Esophagus (tissue), 2 donors: ENCODE measurements around the gene RBFA. TPM values are rescaled to one million over a fixed set of nuclear protein-coding genes. Genes with fewer than 3 reads are reported as not detected.

Experiments
- H3K27ac ChIP-seq, 2 donors: one replicate each; pipeline ENCODE4 v1.5.1; 2013; ENCODE audit warnings: low read depth in 2 of 2, mild to moderate bottlenecking in 2 of 2, inconsistent platforms in 1 of 2, low read length in 1 of 2, moderate library complexity in 1 of 2
- H3K27me3 ChIP-seq, 2 donors: one replicate each; pipeline ENCODE4 v1.6.1; 2013; ENCODE audit warnings: low read length in 2 of 2, control low read depth in 1 of 2, mild to moderate bottlenecking in 1 of 2; ENCODE audit not compliant: insufficient read depth in 2 of 2, control insufficient read depth in 1 of 2
- H3K36me3 ChIP-seq, 2 donors: one replicate each; pipeline ENCODE4 v1.6.1; 2013; ENCODE audit warnings: low read length in 1 of 2; ENCODE audit not compliant: control insufficient read depth in 2 of 2, insufficient read depth in 2 of 2
- H3K4me1 ChIP-seq, 2 donors: one replicate each; pipeline ENCODE4 v1.6.1; 2013; ENCODE audit warnings: low read length in 1 of 2; ENCODE audit not compliant: control insufficient read depth in 2 of 2, insufficient read depth in 2 of 2
- H3K4me3 ChIP-seq, 2 donors: one replicate each; pipeline ENCODE4 v1.5.1; 2013; ENCODE audit warnings: low read length in 2 of 2, mild to moderate bottlenecking in 2 of 2, low read depth in 1 of 2, moderate library complexity in 1 of 2
- H3K9me3 ChIP-seq, 2 donors: one replicate each; pipeline ENCODE4 v1.6.1; 2013; ENCODE audit warnings: mild to moderate bottlenecking in 2 of 2, low read depth in 1 of 2, low read length in 1 of 2, moderate library complexity in 1 of 2; ENCODE audit not compliant: control insufficient read depth in 2 of 2, insufficient read depth in 1 of 2
- WGBS, 2 donors: extraction: QIAGEN DNeasy Blood & Tissue Kit; methylation state at CpG; one replicate each; pipeline ENCODE4 v1.1.7; 2013; 5-methylcytosine and 5-hydroxymethylcytosine counted together
- polyA plus RNA-seq, 2 donors: library from polyadenylated mRNA; stranded (reverse); fragments of 200-250 nt; gene quantifications; one replicate each; pipeline ENCODE4 v1.2.3, GENCODE V29; 2013
- donor health status: healthy with polysubstance abuse.
- donor health status: Bipolar disorder and iron deficiency.

The RBFA gene
- polyA plus RNA-seq, 2 donors = 10.5 to 19.5 TPM

DNA sequence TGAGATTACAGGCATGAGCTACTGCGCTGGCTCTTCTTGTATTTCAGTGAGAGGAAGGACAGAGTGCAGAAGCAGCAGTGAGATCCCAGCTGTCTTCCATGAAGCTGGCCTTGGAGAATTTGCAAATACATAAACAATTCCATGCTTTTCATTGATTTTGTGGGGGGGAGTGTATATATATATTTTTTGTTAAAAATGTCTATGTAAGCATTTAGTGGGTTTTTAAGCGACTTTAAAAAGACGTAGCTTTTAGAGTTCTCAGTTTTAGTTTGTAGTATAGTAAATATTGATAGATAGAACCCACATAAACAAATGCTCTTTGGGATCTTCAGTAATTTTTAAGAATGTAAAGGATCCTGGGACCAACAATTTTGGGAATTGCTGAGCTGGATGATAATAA lies 6.3 kb downstream of the RBFA start:
- peaks cover 0 to 25% of the 10 kb centered on the region in 2 donors for H3K36me3 ChIP-seq

GRCh38 chr18:80041424-80041823 lies 7.2 kb downstream of the RBFA start:
- Histone ChIP-seq H3K4me3 (no peak overlapping the region), H3K4me1 (no peaks in the 10 kb centered on the region), H3K36me3 (peaks cover 5 to 32% of the 10 kb centered on the region in 2 donors), H3K27ac (no peak overlapping the region), H3K27me3 (no peaks in the 10 kb centered on the region), H3K9me3 (no peaks in the 10 kb centered on the region)
- 89 to 90% methylated on average over 10 to 11 of the region's 11 CpGs for WGBS, 2 donors

More for the DNA sequence above, 6.3 kb downstream of the RBFA start:
- Histone ChIP-seq H3K27ac (no peak overlapping the region), H3K9me3 (no peaks in the 10 kb centered on the region), H3K27me3 (no peaks in the 10 kb centered on the region), H3K4me1 (peaks cover 0 to under 1% of the 10 kb centered on the region in 2 donors), H3K4me3 (no peak overlapping the region)
- 93 to 99% methylated on average over 3 of the region's 3 CpGs for WGBS, 2 donors

GRCh38 chr18:80042785-80043184 lies 8.6 kb downstream of the RBFA start:
- H3K36me3 ChIP-seq = peaks cover 5 to 32% of the 10 kb centered on the region in 2 donors
- 87% methylated on average over 4 of the region's 4 CpGs for WGBS, 2 donors
- no peaks in the 10 kb centered on the region for H3K27me3 ChIP-seq
- no peaks in the 10 kb centered on the region for H3K9me3 ChIP-seq
- H3K4me1 ChIP-seq = no peaks in the 10 kb centered on the region
- H3K27ac ChIP-seq = no peak overlapping the region
- H3K4me3 ChIP-seq = no peak overlapping the region

GRCh38 chr18:80044072-80044471 lies 9.8 kb downstream of the RBFA start:
- H3K9me3 ChIP-seq = peaks cover 0 to 2% of the 10 kb centered on the region in 2 donors
- no peak overlapping the region for H3K4me3 ChIP-seq
- 91 to 93% methylated on average over 11 of the region's 11 CpGs for WGBS, 2 donors
- H3K4me1 ChIP-seq = no peaks in the 10 kb centered on the region
- H3K36me3 ChIP-seq = peaks cover 5 to 27% of the 10 kb centered on the region in 2 donors
- H3K27me3 ChIP-seq = no peaks in the 10 kb centered on the region
- H3K27ac ChIP-seq = no peak overlapping the region

GRCh38 chr18:80046011-80046410 lies 11.8 kb downstream of the RBFA start:
- Histone ChIP-seq H3K4me1 (no peaks in the 10 kb centered on the region), H3K9me3 (peaks cover 5% of the 10 kb centered on the region in 2 donors), H3K27me3 (no peaks in the 10 kb centered on the region), H3K4me3 (no peak overlapping the region), H3K36me3 (peaks cover 10 to 32% of the 10 kb centered on the region in 2 donors), H3K27ac (no peak overlapping the region)
- WGBS, 2 donors = 92 to 93% methylated on average over 8 of the region's 8 CpGs

- Histone ChIP-seq H3K27ac (no peak overlapping the region), H3K36me3 (peaks cover 10 to 31% of the 10 kb centered on the region in 2 donors), H3K4me3 (no peak overlapping the region), H3K9me3 (peaks cover 5 to 7% of the 10 kb centered on the region in 2 donors), H3K4me1 (no peaks in the 10 kb centered on the region), H3K27me3 (no peaks in the 10 kb centered on the region)
- 92 to 99% methylated on average over 14 to 16 of the region's 16 CpGs for WGBS, 2 donors
Measured at GRCh38 chr18:80046431-80046830, 12.2 kb downstream of the RBFA start.

DNA sequence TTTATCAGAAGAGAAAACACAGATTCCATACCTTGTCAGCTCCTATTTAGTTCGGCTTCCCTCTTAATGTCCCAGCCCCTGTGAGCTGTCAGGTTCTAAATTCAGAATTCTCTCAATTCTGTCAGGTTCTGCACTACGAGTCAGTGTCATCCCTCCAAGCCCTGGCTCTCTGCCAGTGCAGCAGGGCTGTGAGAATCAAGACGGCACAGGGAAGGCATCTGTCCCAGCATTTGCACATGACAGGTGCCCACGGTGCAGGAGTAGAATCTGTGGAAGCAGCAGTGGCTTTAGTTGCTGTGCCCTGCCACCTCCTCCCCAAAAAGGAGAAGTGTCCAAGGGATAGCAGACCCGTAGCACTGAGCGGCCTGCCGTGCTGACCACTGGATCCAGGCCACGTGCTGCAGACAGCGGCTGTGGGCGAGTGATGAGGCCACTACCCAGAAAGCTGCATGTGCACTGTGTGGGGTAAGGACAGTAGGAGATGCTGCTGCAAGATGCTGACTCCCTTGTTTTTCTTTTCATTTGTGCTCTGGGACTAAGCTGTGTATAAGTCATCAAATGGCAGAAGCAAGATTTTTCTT lies 12.8 kb downstream of the RBFA start:
- peaks cover 10 to 29% of the 10 kb centered on the region in 2 donors for H3K36me3 ChIP-seq
- no peaks in the 10 kb centered on the region for H3K27me3 ChIP-seq

DNA sequence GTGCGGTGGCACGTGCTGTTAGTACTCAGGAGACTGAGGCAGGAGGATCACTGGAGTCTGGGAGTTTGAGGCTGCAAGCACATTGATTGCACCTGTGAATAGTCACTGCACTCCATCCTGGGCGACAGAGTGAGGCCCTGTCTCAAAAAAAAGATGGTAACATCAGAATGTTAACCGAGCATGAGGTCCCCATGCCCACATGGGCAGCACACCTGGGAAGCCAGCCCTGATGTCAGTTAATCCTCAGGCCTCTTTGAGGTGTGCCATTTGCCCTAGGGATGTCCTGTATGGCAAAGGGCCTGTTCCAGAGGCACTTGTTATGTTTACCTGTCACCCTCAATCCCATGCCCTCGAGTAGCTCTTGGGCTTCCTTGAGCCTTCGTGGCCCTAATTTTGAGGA lies 16.6 kb downstream of the RBFA start:
- no peaks in the 10 kb centered on the region for H3K4me1 ChIP-seq
- no peak overlapping the region for H3K4me3 ChIP-seq
- H3K27ac ChIP-seq = no peak overlapping the region
- H3K9me3 ChIP-seq = peaks cover 5 to 10% of the 10 kb centered on the region in 2 donors
- H3K36me3 ChIP-seq = peaks cover 8 to 16% of the 10 kb centered on the region in 2 donors
- 92 to 96% methylated on average over 6 of the region's 6 CpGs for WGBS, 2 donors
- H3K27me3 ChIP-seq = no peaks in the 10 kb centered on the region

More for the DNA sequence above, 12.8 kb downstream of the RBFA start:
- H3K4me3 ChIP-seq = no peak overlapping the region
- H3K9me3 ChIP-seq = peaks cover 5 to 7% of the 10 kb centered on the region in 2 donors
- H3K4me1 ChIP-seq = no peaks in the 10 kb centered on the region
- 82 to 88% methylated on average over 10 of the region's 10 CpGs for WGBS, 2 donors
- H3K27ac ChIP-seq = no peak overlapping the region

DNA sequence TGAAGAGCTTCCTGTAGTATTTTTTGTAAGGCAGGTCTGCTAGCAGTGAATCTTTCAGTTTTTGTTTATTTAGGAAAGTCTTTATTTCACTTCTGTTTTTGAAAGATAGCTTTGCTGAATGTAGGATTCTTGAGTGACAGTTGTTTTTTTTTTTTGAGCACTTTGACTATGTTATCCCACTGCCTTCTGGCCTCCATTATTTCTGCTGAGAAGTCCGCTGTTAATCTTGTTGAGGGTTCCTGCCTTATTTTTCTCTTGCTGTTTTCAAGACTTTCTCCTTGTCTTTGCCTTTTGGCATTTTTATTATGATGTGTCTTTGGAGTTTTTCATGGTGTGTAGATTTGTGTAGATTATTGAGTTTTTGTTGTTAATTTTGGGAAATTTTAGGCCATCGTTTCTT lies 21.9 kb downstream of the RBFA start:
- 94 to 98% methylated on average over 2 of the region's 2 CpGs for WGBS, 2 donors
- Histone ChIP-seq H3K27ac (no peak overlapping the region), H3K36me3 (no peaks in the 10 kb centered on the region), H3K27me3 (no peaks in the 10 kb centered on the region), H3K4me1 (no peaks in the 10 kb centered on the region), H3K4me3 (no peak overlapping the region), H3K9me3 (peaks cover 0 to 6% of the 10 kb centered on the region in 2 donors)

GRCh38 chr18:80059945-80060344 lies 25.7 kb downstream of the RBFA start:
- WGBS, 2 donors = 86 to 93% methylated on average over 6 of the region's 6 CpGs
- Histone ChIP-seq H3K27ac (no peak overlapping the region), H3K4me3 (no peak overlapping the region), H3K27me3 (no peaks in the 10 kb centered on the region), H3K9me3 (peaks cover 0 to 2% of the 10 kb centered on the region in 2 donors), H3K4me1 (no peaks in the 10 kb centered on the region), H3K36me3 (no peaks in the 10 kb centered on the region)
